Mucosa of stomach (tissue), 1 donor: ENCODE measurements around the gene ATP8A2.

Experiments used
- H3K27me3 ChIP-seq: one replicate; pipeline ENCODE4 v1.7.0; 2013; ENCODE audit warnings: mild to moderate bottlenecking, low read length; ENCODE audit not compliant: control insufficient read depth, insufficient read depth
- H3K36me3 ChIP-seq: one replicate; pipeline ENCODE4 v1.7.0; 2013; ENCODE audit warnings: low read length; ENCODE audit not compliant: control insufficient read depth, insufficient read depth
- H3K4me1 ChIP-seq: one replicate; pipeline ENCODE4 v1.7.0; 2013; ENCODE audit warnings: mild to moderate bottlenecking, low read length; ENCODE audit not compliant: control insufficient read depth, insufficient read depth
- H3K4me3 ChIP-seq: one replicate; pipeline ENCODE4 v1.7.0; 2013; ENCODE audit warnings: low read length
- H3K9ac ChIP-seq: one replicate; pipeline ENCODE4 v1.7.0; 2013; ENCODE audit warnings: mild to moderate bottlenecking, low read length, moderate library complexity
- H3K9me3 ChIP-seq: one replicate; pipeline ENCODE4 v1.7.0; 2013; ENCODE audit warnings: mild to moderate bottlenecking, low read length, moderate library complexity; ENCODE audit not compliant: control insufficient read depth
- donor health status: Pancreatic carcinoma.

ATP8A2 gene

DNA sequence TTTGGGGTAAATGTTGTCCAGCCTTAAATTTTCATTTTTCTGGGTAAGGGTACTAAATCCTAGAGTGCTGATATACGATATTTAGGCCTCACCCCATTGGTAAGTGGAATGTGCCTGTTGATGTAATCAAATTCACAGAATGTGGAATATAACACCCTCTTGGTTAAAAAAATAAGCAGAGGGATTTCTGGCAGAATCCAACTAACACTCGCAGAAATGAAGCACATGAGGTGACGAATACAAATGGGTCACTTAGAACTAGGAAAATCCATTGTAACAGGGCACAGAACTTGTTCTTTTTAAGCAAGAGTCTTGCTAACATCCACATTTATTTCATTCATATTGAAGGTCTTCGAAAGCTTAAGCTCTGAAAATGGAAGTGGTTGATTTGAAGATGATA lies 359.8 kb downstream of the ATP8A2 start:
- no peaks in the 10 kb centered on the region for H3K36me3 ChIP-seq
- H3K4me3 ChIP-seq, result no peak overlapping the region
- H3K9ac ChIP-seq, result no peak overlapping the region
- peaks cover 16% of the 10 kb centered on the region for H3K4me1 ChIP-seq
- H3K27me3 ChIP-seq, result no peaks in the 10 kb centered on the region
- H3K9me3 ChIP-seq, result no peaks in the 10 kb centered on the region

DNA sequence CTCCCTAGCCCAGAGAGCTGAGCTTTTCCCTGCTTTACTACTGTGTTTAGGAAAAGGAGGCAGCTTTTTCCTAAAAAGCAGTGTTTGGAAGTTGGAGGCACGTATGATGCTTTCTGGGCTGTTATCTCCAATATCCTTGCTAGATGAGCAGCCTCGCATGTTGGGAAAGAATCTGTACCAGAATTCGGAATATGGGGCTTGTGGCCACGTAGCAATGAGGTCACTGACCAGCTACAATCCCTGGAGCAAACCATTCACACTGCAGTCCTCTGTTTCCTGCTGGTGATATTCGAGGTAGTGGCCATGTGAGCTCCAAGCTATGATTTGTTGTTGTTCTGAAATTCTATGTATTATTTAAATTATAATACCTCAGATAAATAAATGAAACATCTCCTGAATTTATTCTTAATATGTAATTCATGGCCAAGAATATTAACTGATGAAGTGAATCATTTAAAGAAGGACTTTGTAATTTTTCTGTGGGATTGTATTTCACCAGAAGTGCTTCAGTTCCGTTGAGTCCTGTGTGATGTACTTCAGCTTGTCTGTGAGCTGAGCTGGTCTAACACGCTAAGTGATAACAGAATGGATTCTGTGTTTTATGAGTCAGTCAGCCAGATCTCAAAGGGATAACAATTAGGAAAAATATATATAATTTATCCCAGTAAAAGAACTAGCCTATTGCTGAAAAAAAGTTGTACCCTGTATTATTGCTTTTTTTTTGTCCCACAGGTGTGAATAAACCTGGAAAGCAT lies 360.5 kb downstream of the ATP8A2 start:
- Histone ChIP-seq H3K4me1 (peaks cover 9% of the 10 kb centered on the region), H3K9ac (no peak overlapping the region), H3K27me3 (no peaks in the 10 kb centered on the region), H3K4me3 (no peak overlapping the region), H3K9me3 (no peaks in the 10 kb centered on the region), H3K36me3 (no peaks in the 10 kb centered on the region)

DNA sequence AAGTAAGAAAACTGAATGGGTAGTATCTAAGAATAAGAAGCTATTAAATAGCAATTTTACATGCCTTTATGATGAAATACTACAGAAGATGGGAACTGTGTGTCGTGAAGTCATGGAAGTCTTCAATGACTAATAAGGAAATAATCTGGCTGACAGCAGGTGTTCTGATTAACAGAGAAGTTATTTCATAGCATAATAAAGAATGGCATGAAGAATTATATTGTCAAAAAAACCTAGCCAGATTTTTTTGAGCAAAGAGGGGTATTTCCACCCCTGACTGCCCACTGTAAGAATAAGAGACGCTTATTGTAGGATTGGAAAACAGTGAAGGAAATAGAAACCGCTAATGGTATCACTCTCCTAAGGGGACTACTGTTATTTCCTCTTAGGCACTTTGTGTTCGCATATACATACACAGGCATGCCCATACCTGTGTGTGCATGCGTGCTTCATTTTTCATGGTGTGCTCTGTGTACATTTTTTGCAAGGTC lies 361.3 kb downstream of the ATP8A2 start:
- H3K9ac ChIP-seq, result no peak overlapping the region
- no peak overlapping the region for H3K4me3 ChIP-seq
- H3K36me3 ChIP-seq, result no peaks in the 10 kb centered on the region

DNA sequence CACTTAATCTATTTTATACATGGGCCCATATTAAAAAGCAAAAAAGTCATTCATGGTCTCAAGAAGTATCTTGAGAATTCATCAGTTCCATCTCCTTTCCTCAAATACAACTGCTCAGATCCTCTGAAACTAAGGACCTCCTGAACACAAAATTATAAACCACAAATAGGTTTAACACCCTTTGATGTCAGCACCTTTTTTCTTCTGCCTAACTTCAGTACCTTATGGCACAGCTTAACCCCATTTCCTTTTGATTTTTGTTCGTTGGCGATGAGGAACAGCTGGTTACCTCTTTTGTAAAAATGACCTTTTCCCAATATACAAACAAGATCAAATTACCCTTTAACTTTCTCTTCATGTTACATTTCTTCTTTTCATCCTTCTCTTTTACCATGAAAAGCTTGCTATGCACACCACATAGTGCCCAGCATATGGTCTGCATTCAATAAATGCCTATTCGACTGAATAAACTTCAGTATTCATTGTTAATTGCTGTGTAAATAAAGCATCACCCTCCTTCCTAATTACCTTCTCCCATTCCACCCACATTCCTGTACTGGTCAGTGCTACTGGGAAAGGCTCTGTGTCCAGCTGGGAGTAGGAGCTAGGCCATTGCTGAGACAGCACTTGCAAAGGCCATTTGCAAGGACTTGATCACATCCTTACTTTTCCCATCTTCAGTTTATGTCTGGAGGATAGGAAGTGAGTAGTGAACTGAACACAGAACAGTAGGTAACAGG lies 362.1 kb downstream of the ATP8A2 start:
- no peaks in the 10 kb centered on the region for H3K9me3 ChIP-seq
- H3K27me3 ChIP-seq, result no peaks in the 10 kb centered on the region
- H3K36me3 ChIP-seq, result no peaks in the 10 kb centered on the region
- peaks cover 12% of the 10 kb centered on the region for H3K4me1 ChIP-seq
- no peak overlapping the region for H3K4me3 ChIP-seq
- H3K9ac ChIP-seq, result no peak overlapping the region

More for the DNA sequence above, 361.3 kb downstream of the ATP8A2 start:
- H3K9me3 ChIP-seq, result no peaks in the 10 kb centered on the region
- no peaks in the 10 kb centered on the region for H3K27me3 ChIP-seq
- H3K4me1 ChIP-seq, result peaks cover 8% of the 10 kb centered on the region

DNA sequence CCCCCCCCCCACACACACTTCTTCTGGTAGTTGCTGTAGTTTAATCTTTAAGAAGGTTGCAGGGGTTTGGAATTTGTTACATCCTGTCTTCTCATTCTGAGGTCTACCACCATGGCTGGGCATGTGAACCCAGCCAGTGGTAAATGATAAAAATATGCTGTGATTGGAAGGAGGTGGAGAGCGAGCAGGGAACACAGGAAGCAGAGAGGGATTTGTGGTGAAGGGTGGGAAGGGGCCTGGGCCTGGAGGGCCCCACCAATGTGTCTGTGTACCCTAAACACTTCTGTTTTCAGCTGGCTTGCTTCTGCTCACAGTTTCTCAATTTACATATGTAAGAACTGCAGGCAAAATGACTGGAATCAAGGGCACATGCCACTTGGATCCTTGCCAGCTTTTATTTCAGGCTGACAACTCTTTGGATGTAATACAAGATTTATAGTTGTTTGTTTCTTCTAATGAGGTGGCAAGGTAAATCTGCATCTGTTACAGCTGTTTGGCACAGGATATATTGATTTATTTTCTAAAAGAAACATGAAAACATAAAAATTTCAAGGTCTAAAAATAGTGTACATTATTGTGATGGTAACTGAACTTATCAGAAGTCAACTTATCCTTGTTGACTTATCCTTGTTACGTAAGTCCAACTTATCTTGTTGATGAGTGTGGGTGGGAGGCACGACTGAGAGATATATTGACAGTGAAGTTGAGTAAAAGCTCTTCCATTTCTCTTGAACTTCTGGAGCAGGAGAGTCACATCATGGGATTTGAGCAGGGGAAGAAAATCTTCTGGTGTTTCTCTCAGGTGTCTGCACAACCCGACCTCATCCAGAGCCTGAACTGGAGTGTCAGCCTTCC lies 366.8 kb downstream of the ATP8A2 start:
- Histone ChIP-seq H3K4me1 (peaks cover 16% of the 10 kb centered on the region), H3K9ac (no peak overlapping the region), H3K27me3 (no peaks in the 10 kb centered on the region), H3K36me3 (no peaks in the 10 kb centered on the region), H3K4me3 (no peak overlapping the region), H3K9me3 (no peaks in the 10 kb centered on the region)

DNA sequence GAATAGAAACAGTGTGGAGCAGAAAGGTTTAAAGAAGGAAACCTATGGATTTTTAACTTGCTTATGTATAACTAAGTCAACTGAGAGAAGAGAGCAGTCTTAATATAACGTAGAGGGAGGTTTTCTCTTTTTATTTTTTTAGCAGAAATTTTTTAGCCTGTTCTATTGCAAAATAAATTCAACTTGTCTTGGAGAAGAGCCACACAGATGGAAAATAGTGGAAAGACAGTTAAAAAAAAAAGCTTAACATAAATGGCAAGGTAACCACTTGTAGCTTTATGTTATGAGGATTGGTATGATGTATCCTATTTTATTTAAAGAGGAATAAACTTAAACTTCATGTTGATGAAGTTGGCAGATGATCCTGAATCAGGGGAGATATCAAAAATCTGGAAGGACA lies 367.6 kb downstream of the ATP8A2 start:
- H3K4me3 ChIP-seq, result no peak overlapping the region
- no peaks in the 10 kb centered on the region for H3K9me3 ChIP-seq
- H3K4me1 ChIP-seq, result peaks cover 16% of the 10 kb centered on the region
- H3K9ac ChIP-seq, result no peak overlapping the region
- H3K36me3 ChIP-seq, result no peaks in the 10 kb centered on the region
- no peaks in the 10 kb centered on the region for H3K27me3 ChIP-seq

DNA sequence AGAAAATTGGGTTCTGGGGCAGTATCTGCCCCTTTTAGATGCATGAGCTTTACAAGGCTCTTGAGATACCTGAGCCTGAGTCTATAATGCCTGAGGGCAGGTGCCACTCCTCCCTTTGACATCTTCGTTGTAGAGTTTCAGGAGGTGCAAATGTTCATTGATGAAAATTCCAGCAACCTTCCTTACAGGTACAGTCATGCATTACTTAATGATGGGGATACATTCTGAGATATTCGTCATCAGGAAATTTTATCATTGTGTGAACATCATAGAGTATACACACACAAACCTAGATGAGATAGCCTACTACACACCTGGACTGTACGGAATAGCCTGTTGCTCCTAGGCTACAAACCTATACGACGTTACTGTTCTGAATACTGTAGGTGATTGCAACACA lies 370.0 kb downstream of the ATP8A2 start:
- no peaks in the 10 kb centered on the region for H3K36me3 ChIP-seq
- no peak overlapping the region for H3K9ac ChIP-seq
- peaks cover 16% of the 10 kb centered on the region for H3K4me1 ChIP-seq
- no peaks in the 10 kb centered on the region for H3K9me3 ChIP-seq
- no peak overlapping the region for H3K4me3 ChIP-seq
- no peaks in the 10 kb centered on the region for H3K27me3 ChIP-seq

DNA sequence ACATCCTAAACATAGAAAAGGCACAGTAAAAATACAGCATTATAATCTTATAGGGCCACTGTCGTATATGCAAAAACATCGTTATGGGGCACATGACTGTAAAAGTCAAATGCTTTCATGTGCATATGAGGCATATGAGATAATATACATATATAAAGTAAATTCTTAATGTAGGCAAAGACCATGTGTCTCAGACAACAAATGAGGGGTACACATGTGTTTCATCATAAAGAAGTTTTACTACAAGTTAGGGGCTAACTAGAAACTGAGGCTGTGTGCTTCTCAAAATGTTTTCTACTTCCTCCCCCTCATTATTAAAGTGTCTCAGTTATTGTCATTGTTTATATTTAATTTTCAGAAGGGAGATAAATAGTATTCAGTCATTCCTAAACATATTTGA lies 370.4 kb downstream of the ATP8A2 start:
- H3K4me3 ChIP-seq, result no peak overlapping the region
- peaks cover 16% of the 10 kb centered on the region for H3K4me1 ChIP-seq
- H3K9me3 ChIP-seq, result no peaks in the 10 kb centered on the region
- H3K36me3 ChIP-seq, result no peaks in the 10 kb centered on the region
- no peaks in the 10 kb centered on the region for H3K27me3 ChIP-seq
- H3K9ac ChIP-seq, result no peak overlapping the region

DNA sequence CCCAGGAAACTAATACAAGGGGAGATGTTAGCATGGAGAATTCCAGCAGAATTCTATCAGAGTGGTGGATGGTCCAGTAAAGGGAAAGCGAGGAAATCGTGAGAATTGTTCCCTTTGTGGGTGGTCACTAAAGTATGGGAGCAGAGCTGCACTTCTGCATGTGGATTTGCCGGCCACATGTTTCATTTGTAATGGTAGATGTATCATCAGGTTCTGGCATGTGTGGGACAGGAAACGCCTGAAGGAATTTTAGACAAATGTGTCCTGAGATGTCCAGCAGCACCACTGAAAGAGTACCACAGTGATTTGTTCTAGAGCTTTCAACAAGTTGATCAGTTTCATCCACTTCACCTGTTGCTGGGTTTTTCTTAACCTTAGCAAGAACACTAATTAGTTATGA lies 371.6 kb downstream of the ATP8A2 start:
- H3K9me3 ChIP-seq, result no peaks in the 10 kb centered on the region
- no peaks in the 10 kb centered on the region for H3K36me3 ChIP-seq
- no peaks in the 10 kb centered on the region for H3K27me3 ChIP-seq
- H3K4me1 ChIP-seq, result peaks cover 8% of the 10 kb centered on the region
- H3K9ac ChIP-seq, result no peak overlapping the region
- no peak overlapping the region for H3K4me3 ChIP-seq

DNA sequence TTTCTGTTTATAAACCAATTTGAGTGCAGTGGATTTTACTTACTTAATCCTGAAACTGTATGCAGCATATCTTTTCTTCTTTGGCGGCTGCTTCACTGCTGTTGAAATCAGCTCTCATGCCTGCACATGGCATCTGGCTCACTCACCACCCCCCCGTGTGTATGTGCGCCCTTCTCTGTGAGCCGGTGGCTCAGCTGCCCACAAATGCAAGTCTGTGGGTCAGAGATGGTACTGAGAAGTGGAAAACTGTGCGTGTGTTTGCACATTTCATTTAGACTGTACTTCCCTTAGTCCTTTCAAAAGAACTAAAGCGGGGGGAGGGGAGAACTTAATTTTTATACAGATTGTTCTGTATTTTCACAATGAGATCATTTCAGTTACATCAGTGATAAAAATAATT lies 372.4 kb downstream of the ATP8A2 start:
- Histone ChIP-seq H3K4me1 (peaks cover under 1% of the 10 kb centered on the region), H3K27me3 (no peaks in the 10 kb centered on the region), H3K9ac (no peak overlapping the region), H3K4me3 (no peak overlapping the region), H3K9me3 (no peaks in the 10 kb centered on the region), H3K36me3 (no peaks in the 10 kb centered on the region)

DNA sequence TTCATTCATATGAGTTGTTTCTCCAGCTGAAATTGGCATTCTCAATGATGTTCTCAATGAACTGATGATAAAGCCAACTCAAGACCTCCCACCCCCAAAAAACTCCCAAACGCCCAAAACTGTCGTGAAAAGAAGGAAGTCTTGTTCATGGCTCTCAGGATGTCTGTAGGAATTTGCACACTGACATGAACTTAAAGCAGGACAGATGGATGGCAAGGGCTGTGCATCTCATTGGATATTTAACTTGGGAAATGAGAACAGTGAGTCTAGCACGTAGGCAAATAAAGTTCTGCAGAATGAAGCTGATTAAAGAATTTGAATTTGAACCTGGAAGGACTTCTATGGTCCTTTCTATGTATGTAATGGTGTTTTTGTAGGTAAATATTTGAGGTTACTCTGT lies 374.4 kb downstream of the ATP8A2 start:
- H3K4me3 ChIP-seq, result no peak overlapping the region
- H3K9ac ChIP-seq, result no peak overlapping the region
- H3K27me3 ChIP-seq, result no peaks in the 10 kb centered on the region
- no peaks in the 10 kb centered on the region for H3K9me3 ChIP-seq
- no peaks in the 10 kb centered on the region for H3K4me1 ChIP-seq
- no peaks in the 10 kb centered on the region for H3K36me3 ChIP-seq
